DOHH2 (cell line): ENCODE results near the gene HSD11B1.

Source experiments
- H3F3A ChIP-seq: fragments of 200-600 bp; sonication (generic), shearing (Covaris generic); 2 replicates; pipeline ENCODE4 v1.6.0; 2016; ENCODE audit warnings: antibody characterized with exemption, mild to moderate bottlenecking; ENCODE audit not compliant: control insufficient read depth, insufficient read depth
- H3K27ac ChIP-seq: fragments of 200-600 bp; sonication (generic); 2 replicates; pipeline ENCODE4 v1.5.1; 2014; ENCODE audit warnings: low read depth, mild to moderate bottlenecking, low read length, moderate library complexity
- H3K27me3 ChIP-seq: fragments of 200-600 bp; sonication (generic); 2 replicates; pipeline ENCODE4 v1.6.1; 2014; ENCODE audit warnings: mild to moderate bottlenecking, low read length, mixed read lengths; ENCODE audit not compliant: control insufficient read depth
- H3K36me3 ChIP-seq: fragments of 200-600 bp; sonication (generic); 2 replicates; pipeline ENCODE4 v1.6.1; 2014; ENCODE audit warnings: mild to moderate bottlenecking, low read length, moderate library complexity, mixed read lengths; ENCODE audit not compliant: control insufficient read depth
- H3K4me1 ChIP-seq: fragments of 200-600 bp; sonication (generic); 2 replicates; pipeline ENCODE4 v1.6.1; 2014; ENCODE audit warnings: mild to moderate bottlenecking, low read length, mixed read lengths; ENCODE audit not compliant: control insufficient read depth
- H3K4me2 ChIP-seq: fragments of 200-600 bp; sonication (generic); 2 replicates; pipeline ENCODE4 v1.6.0; 2014; ENCODE audit warnings: mild to moderate bottlenecking, low read length, moderate library complexity
- H3K4me3 ChIP-seq: fragments of 200-600 bp; sonication (generic); 2 replicates; pipeline ENCODE4 v1.5.1; 2014; ENCODE audit warnings: mild to moderate bottlenecking, low read length, mixed read lengths
- H3K79me2 ChIP-seq: fragments of 200-600 bp; sonication (generic); 2 replicates; pipeline ENCODE4 v1.6.1; 2014; ENCODE audit warnings: mild to moderate bottlenecking, low read length, mixed read lengths; ENCODE audit not compliant: control insufficient read depth
- H3K9me2 ChIP-seq: fragments of 200-600 bp; sonication (generic); replicated peaks from 2 replicates; pipeline ENCODE4 v1.6.1; 2014; ENCODE audit warnings: mild to moderate bottlenecking, low read length, mixed read lengths; ENCODE audit not compliant: control insufficient read depth
- H3K9me3 ChIP-seq: fragments of 200-600 bp; sonication (generic); 2 replicates; pipeline ENCODE4 v1.6.1; 2014; ENCODE audit warnings: antibody characterized with exemption, low read length, mixed read lengths; ENCODE audit not compliant: control insufficient read depth, insufficient read depth
- H4K20me1 ChIP-seq: fragments of 200-600 bp; sonication (generic); 2 replicates; pipeline ENCODE4 v1.6.0; 2014; ENCODE audit warnings: low read depth, mild to moderate bottlenecking, antibody characterized with exemption, low read length, moderate library complexity; ENCODE audit not compliant: control insufficient read depth, insufficient read depth
- CTCF ChIP-seq: fragments of 200-600 bp; sonication (generic); IDR thresholded peaks from one replicate; pipeline ENCODE4 v1.5.1; 2014; ENCODE audit warnings: antibody characterized with exemption, mild to moderate bottlenecking, low read depth, low read length; ENCODE audit not compliant: poor library complexity, severe bottlenecking
- EZH2phosphoT487 ChIP-seq: fragments of 200-600 bp; sonication (generic); IDR thresholded peaks from 2 replicates; pipeline ENCODE4 v1.6.1; 2017; ENCODE audit warnings: borderline replicate concordance, mild to moderate bottlenecking, antibody characterized with exemption, low read length, moderate library complexity, mixed read lengths

HSD11B1 gene

GRCh38 chr1:209777587-209777986, 72.9 kb downstream of the HSD11B1 start:
- H3F3A ChIP-seq, result 0 out of 2 replicates have a peak, but pooled peaks cover 2% of the 10 kb centered on the region
- H3K4me2 ChIP-seq, result no peak overlapping the region
- H3K27ac ChIP-seq, result no peak overlapping the region
- H3K9me2 ChIP-seq, result no peaks in the 10 kb centered on the region
- H3K4me1 ChIP-seq, result peaks cover 25% of the 10 kb centered on the region
- no peaks in the 10 kb centered on the region for H3K9me3 ChIP-seq
- H3K4me3 ChIP-seq, result no peak overlapping the region
- no peaks in the 10 kb centered on the region for H4K20me1 ChIP-seq
- peaks cover 8% of the 10 kb centered on the region for H3K79me2 ChIP-seq
- no peaks in the 10 kb centered on the region for H3K27me3 ChIP-seq
- H3K36me3 ChIP-seq, result peaks cover 28% of the 10 kb centered on the region
- TF ChIP-seq CTCF, result no peak
- TF ChIP-seq EZH2phosphoT487, result no peak

GRCh38 chr1:209778102-209778501, 73.5 kb downstream of the HSD11B1 start:
- H3K27ac ChIP-seq, result no peak overlapping the region
- H3K4me2 ChIP-seq, result no peak overlapping the region
- H3K9me3 ChIP-seq, result no peaks in the 10 kb centered on the region
- no peaks in the 10 kb centered on the region for H3K27me3 ChIP-seq
- no peaks in the 10 kb centered on the region for H3K9me2 ChIP-seq
- H3K4me3 ChIP-seq, result no peak overlapping the region
- no peaks in the 10 kb centered on the region for H4K20me1 ChIP-seq
- TF ChIP-seq EZH2phosphoT487, result no peak
- no peak for TF ChIP-seq CTCF
- H3K4me1 ChIP-seq, result peaks cover 26% of the 10 kb centered on the region
- H3K79me2 ChIP-seq, result peaks cover 13% of the 10 kb centered on the region
- H3K36me3 ChIP-seq, result peaks cover 33% of the 10 kb centered on the region
- 0 out of 2 replicates have a peak, but pooled peaks cover 2% of the 10 kb centered on the region for H3F3A ChIP-seq

- Histone ChIP-seq H3K79me2 (peaks cover 25% of the 10 kb centered on the region), H3K27me3 (no peaks in the 10 kb centered on the region), H3K27ac (no peak overlapping the region), H3K36me3 (peaks cover 36% of the 10 kb centered on the region), H3K4me3 (no peak overlapping the region), H3F3A (no peaks in the 10 kb centered on the region), H4K20me1 (no peaks in the 10 kb centered on the region), H3K4me1 (peaks cover 26% of the 10 kb centered on the region), H3K4me2 (no peak overlapping the region), H3K9me2 (no peaks in the 10 kb centered on the region), H3K9me3 (peaks cover 6% of the 10 kb centered on the region)
- TF ChIP-seq CTCF, result no peak
- TF ChIP-seq EZH2phosphoT487, result no peak
Observed at GRCh38 chr1:209780268-209780667, 75.6 kb downstream of the HSD11B1 start.
